ENCODE results near the gene DIO1. TPM values are rescaled to one million over a fixed set of nuclear protein-coding genes. Genes with fewer than 3 reads are reported as not detected.

DIO1 gene
- total RNA-seq, 1 experiment from 2014 or later: not detected

DNA sequence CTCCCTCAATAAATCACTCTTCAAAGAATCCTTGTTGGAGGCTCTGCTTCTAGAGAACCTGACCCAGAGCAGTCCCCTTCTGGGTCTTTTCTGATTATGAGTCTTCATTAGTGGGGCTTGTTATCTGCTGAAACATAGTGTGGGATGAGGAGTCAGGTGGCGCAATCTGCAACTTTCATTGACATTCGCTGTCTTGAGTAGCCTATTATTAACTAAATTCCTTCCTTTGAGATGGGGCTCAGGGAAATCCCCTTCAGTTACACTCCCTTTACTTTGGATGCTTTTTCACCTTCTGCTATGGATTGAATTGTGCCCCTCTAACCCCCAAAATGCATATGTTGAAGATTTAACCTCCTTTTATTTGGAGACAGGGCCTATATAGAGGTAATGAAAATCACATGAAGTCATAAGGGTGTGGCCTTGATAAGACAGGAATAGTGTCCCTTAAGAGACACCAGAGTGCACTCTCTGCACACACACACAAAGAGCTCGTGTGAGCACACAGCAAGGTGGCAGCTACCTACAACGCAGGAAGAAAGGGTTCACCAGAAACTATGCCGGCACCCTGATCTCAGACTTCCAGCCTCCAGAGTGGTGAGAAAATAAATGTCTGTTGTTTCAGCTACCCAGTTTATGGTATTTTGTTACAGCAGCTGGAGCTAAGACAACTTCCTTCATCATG lies 19.5 kb downstream of the DIO1 start:
- intact Hi-C loops (cut with micrococcal nuclease; ENCODE audit: unreplicated experiment): no loop called here
- no TSS peak for BruUV-seq (replicated peaks)
- Mint-ChIP-seq H3K27ac (ENCODE audit: unreplicated experiment) (no peak overlapping the region), H3K27me3 (ENCODE audit: unreplicated experiment) (no peaks in the 10 kb centered on the region), H3K4me1 (ENCODE audit: low read depth, unreplicated experiment) (peaks cover 12% of the 10 kb centered on the region), H3K4me3 (ENCODE audit: low read depth, unreplicated experiment) (no peak overlapping the region), H3K9me3 (ENCODE audit: low read depth, unreplicated experiment) (no peaks in the 10 kb centered on the region), H3K36me3 (ENCODE audit: insufficient read depth, unreplicated experiment) (no peaks in the 10 kb centered on the region)
- DNase-seq: no peak
- CTCF ChIA-PET: interaction anchor here (0.8 kb wide), 1 partner anchor 13 kb away, joined by 3 read pairs; no protein-coding TSS in a partner anchor
- TF ChIP-seq, protein P1, sequence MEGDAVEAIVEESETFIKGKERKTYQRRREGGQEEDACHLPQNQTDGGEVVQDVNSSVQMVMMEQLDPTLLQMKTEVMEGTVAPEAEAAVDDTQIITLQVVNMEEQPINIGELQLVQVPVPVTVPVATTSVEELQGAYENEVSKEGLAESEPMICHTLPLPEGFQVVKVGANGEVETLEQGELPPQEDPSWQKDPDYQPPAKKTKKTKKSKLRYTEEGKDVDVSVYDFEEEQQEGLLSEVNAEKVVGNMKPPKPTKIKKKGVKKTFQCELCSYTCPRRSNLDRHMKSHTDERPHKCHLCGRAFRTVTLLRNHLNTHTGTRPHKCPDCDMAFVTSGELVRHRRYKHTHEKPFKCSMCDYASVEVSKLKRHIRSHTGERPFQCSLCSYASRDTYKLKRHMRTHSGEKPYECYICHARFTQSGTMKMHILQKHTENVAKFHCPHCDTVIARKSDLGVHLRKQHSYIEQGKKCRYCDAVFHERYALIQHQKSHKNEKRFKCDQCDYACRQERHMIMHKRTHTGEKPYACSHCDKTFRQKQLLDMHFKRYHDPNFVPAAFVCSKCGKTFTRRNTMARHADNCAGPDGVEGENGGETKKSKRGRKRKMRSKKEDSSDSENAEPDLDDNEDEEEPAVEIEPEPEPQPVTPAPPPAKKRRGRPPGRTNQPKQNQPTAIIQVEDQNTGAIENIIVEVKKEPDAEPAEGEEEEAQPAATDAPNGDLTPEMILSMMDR (IDR thresholded peaks at IDR 0.05; ENCODE audit: unreplicated experiment): no peak

- Mint-ChIP-seq H3K36me3 (ENCODE audit: insufficient read depth, unreplicated experiment) (peaks cover 8% of the 10 kb centered on the region), H3K9me3 (ENCODE audit: low read depth, unreplicated experiment) (no peaks in the 10 kb centered on the region), H3K4me3 (ENCODE audit: low read depth, unreplicated experiment) (no peak overlapping the region), H3K27ac (ENCODE audit: unreplicated experiment) (no peak overlapping the region), H3K4me1 (ENCODE audit: low read depth, unreplicated experiment) (peaks cover 7% of the 10 kb centered on the region), H3K27me3 (ENCODE audit: unreplicated experiment) (no peaks in the 10 kb centered on the region)
- BruUV-seq (replicated peaks): no TSS peak
- TF ChIP-seq, protein P1 (IDR thresholded peaks at IDR 0.05; ENCODE audit: unreplicated experiment): no peak
- CTCF ChIA-PET: interaction anchor here (0.7 kb wide), 1 partner anchor 28 kb away, joined by 3 read pairs; the partner anchor contains the start of gene LRRC42
- intact Hi-C loops (cut with micrococcal nuclease; ENCODE audit: unreplicated experiment): no loop called here
- no peak for DNase-seq
Observed at GRCh38 chr1:53918343-53918742, 24.4 kb downstream of the DIO1 start.

GRCh38 chr1:53919675-53920066 lies 25.7 kb downstream of the DIO1 start:
- no TSS peak for BruUV-seq (replicated peaks)
- Mint-ChIP-seq H3K9me3 (ENCODE audit: low read depth, unreplicated experiment) (no peaks in the 10 kb centered on the region), H3K27ac (ENCODE audit: unreplicated experiment) (no peak overlapping the region), H3K4me1 (ENCODE audit: low read depth, unreplicated experiment) (peaks cover 7% of the 10 kb centered on the region), H3K27me3 (ENCODE audit: unreplicated experiment) (no peaks in the 10 kb centered on the region), H3K36me3 (ENCODE audit: insufficient read depth, unreplicated experiment) (peaks cover 8% of the 10 kb centered on the region), H3K4me3 (ENCODE audit: low read depth, unreplicated experiment) (no peak overlapping the region)
- DNase-seq: no peak
- CTCF ChIA-PET: no interaction called here
- TF ChIP-seq, protein P1 (IDR thresholded peaks at IDR 0.05; ENCODE audit: unreplicated experiment): no peak
- intact Hi-C loops (cut with micrococcal nuclease; ENCODE audit: unreplicated experiment): no loop called here

DNA sequence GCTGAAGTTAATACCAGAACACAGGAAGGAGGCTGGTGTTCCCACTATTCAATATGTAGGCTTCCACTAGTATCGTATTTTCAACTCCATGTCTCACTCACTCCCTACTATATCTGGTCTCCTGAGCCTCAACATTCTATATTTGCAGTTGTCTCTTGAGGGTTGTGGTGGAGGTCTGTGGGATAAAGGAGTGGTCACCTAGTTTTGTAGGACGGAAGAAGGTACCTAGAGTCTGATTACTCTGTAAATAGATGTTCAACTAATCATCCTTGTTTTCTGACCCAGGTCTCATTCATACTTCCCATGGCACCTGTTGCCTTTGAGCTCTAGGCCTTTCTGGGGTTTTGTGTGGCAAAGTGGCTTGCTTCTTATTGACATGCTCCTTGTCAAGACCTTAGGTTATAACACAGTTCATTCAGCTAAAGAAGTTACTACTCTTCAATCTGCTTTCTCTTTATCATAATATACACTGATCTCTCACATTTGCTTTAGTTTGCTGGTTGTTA lies 33.4 kb downstream of the DIO1 start:
- TF ChIP-seq, protein P1 (IDR thresholded peaks at IDR 0.05; ENCODE audit: unreplicated experiment): no peak
- BruUV-seq (replicated peaks): no TSS peak

More for the DNA sequence above, 33.4 kb downstream of the DIO1 start:
- Mint-ChIP-seq H3K27ac (ENCODE audit: unreplicated experiment) (no peak overlapping the region), H3K4me1 (ENCODE audit: low read depth, unreplicated experiment) (no peaks in the 10 kb centered on the region), H3K27me3 (ENCODE audit: unreplicated experiment) (no peaks in the 10 kb centered on the region), H3K9me3 (ENCODE audit: low read depth, unreplicated experiment) (no peaks in the 10 kb centered on the region), H3K36me3 (ENCODE audit: insufficient read depth, unreplicated experiment) (no peaks in the 10 kb centered on the region), H3K4me3 (ENCODE audit: low read depth, unreplicated experiment) (no peak overlapping the region)
- intact Hi-C loops (cut with micrococcal nuclease; ENCODE audit: unreplicated experiment): no loop called here
- DNase-seq: no peak
- CTCF ChIA-PET: no interaction called here

Measured in Calu3 (cell line).